ENCODE measurements around the gene SEMA3E. TPM values are rescaled to one million over a fixed set of nuclear protein-coding genes. Genes with fewer than 3 reads are reported as not detected.

Gene SEMA3E
- total RNA-seq, 1 donor from 2014 or later = 0.27 TPM

- no peak overlapping the region for H3K27ac ChIP-seq (replicated peaks)
- H3K9me3 ChIP-seq (replicated peaks) = no peaks in the 10 kb centered on the region
- intact Hi-C loops (cut with micrococcal nuclease) = loop anchor here (5.0 kb wide), 1 partner anchor 244 kb away; no protein-coding TSS in a partner anchor
- no peaks in the 10 kb centered on the region for H3K36me3 ChIP-seq
- DNase-seq = no peak
- no peaks in the 10 kb centered on the region for H3K4me1 ChIP-seq
- H3K27me3 ChIP-seq (ENCODE audit: low read depth) = no peaks in the 10 kb centered on the region
- no peak overlapping the region for H3K4me3 ChIP-seq
- TF ChIP-seq, protein P1, sequence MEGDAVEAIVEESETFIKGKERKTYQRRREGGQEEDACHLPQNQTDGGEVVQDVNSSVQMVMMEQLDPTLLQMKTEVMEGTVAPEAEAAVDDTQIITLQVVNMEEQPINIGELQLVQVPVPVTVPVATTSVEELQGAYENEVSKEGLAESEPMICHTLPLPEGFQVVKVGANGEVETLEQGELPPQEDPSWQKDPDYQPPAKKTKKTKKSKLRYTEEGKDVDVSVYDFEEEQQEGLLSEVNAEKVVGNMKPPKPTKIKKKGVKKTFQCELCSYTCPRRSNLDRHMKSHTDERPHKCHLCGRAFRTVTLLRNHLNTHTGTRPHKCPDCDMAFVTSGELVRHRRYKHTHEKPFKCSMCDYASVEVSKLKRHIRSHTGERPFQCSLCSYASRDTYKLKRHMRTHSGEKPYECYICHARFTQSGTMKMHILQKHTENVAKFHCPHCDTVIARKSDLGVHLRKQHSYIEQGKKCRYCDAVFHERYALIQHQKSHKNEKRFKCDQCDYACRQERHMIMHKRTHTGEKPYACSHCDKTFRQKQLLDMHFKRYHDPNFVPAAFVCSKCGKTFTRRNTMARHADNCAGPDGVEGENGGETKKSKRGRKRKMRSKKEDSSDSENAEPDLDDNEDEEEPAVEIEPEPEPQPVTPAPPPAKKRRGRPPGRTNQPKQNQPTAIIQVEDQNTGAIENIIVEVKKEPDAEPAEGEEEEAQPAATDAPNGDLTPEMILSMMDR (IDR thresholded peaks at IDR 0.05; ENCODE audit: borderline replicate concordance) = no peak
These were observed 235.5 kb downstream of the SEMA3E start for GRCh38 chr7:83413424-83413823.

- DNase-seq = no peak
- H3K27ac ChIP-seq (replicated peaks) = no peak overlapping the region
- no peaks in the 10 kb centered on the region for H3K27me3 ChIP-seq (ENCODE audit: low read depth)
- no peaks in the 10 kb centered on the region for H3K4me1 ChIP-seq
- TF ChIP-seq, protein P1 (IDR thresholded peaks at IDR 0.05; ENCODE audit: borderline replicate concordance) = peak; percentile 69
- no peak overlapping the region for H3K4me3 ChIP-seq
- intact Hi-C loops (cut with micrococcal nuclease) = loop anchor here (5.0 kb wide), 1 partner anchor 246 kb away; no protein-coding TSS in a partner anchor
- no peaks in the 10 kb centered on the region for H3K36me3 ChIP-seq
- H3K9me3 ChIP-seq (replicated peaks) = no peaks in the 10 kb centered on the region
These were observed 237.8 kb downstream of the SEMA3E start for GRCh38 chr7:83410989-83411591.

DNA sequence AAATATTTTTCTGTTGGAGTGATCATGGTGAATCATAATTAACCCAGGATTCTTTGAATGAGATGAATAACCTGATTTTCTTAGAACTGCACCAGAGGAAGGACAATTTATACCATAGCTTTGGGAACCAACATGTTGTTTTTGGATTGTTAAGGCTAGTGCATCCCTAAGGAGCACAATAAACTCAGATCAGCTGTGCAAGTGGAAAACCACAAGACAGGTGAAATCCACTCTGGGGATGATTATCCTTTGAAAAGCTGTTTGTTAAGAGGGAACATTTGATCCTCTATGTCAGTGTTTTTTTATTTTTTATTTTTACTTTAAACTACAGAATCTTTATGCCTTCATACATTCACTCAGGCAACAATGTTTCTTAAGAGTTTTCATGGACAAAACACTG, 254.2 kb downstream of the SEMA3E start:
- Histone ChIP-seq H3K27ac (replicated peaks) (no peak overlapping the region), H3K9me3 (replicated peaks) (no peaks in the 10 kb centered on the region)
- intact Hi-C loops (cut with micrococcal nuclease) = no loop called here

GRCh38 chr7:83388436-83388835, 260.5 kb downstream of the SEMA3E start:
- Histone ChIP-seq H3K36me3 (no peaks in the 10 kb centered on the region), H3K4me3 (no peak overlapping the region), H3K27me3 (ENCODE audit: low read depth) (no peaks in the 10 kb centered on the region), H3K9me3 (replicated peaks) (no peaks in the 10 kb centered on the region), H3K4me1 (no peaks in the 10 kb centered on the region), H3K27ac (replicated peaks) (no peak overlapping the region)
- TF ChIP-seq, protein P1 (IDR thresholded peaks at IDR 0.05; ENCODE audit: borderline replicate concordance) = no peak
- no peak for DNase-seq
- intact Hi-C loops (cut with micrococcal nuclease) = no loop called here

More for the DNA sequence above, 254.2 kb downstream of the SEMA3E start:
- no peak for DNase-seq
- Histone ChIP-seq H3K36me3 (no peaks in the 10 kb centered on the region), H3K4me3 (no peak overlapping the region), H3K4me1 (no peaks in the 10 kb centered on the region), H3K27me3 (ENCODE audit: low read depth) (no peaks in the 10 kb centered on the region)
- TF ChIP-seq, protein P1 (IDR thresholded peaks at IDR 0.05; ENCODE audit: borderline replicate concordance) = no peak

GRCh38 chr7:83366629-83367028, 282.3 kb downstream of the SEMA3E start:
- no peak overlapping the region for H3K4me3 ChIP-seq
- TF ChIP-seq, protein P1 (IDR thresholded peaks at IDR 0.05; ENCODE audit: borderline replicate concordance) = no peak
- intact Hi-C loops (cut with micrococcal nuclease) = no loop called here
- DNase-seq = no peak
- no peaks in the 10 kb centered on the region for H3K9me3 ChIP-seq (replicated peaks)
- no peaks in the 10 kb centered on the region for H3K4me1 ChIP-seq
- H3K36me3 ChIP-seq = no peaks in the 10 kb centered on the region
- no peaks in the 10 kb centered on the region for H3K27me3 ChIP-seq (ENCODE audit: low read depth)
- no peak overlapping the region for H3K27ac ChIP-seq (replicated peaks)

All from left ventricle myocardium inferior (tissue), 1 donor.